Measurements from ENCODE around the gene ANKRD23. TPM values are rescaled to one million over a fixed set of nuclear protein-coding genes. Genes with fewer than 3 reads are reported as not detected.

Gene ANKRD23
- total and polyA plus RNA-seq, 2 of the 8 experiments (the other 6 are each of a cell fraction or from before 2014, with no cell fraction given) = 3.4 to 3.5 TPM

GRCh38 chr2:96887493-96888012 is 43.7 kb upstream of the ANKRD23 start:
- Histone ChIP-seq H3K14ac (ENCODE audit: insufficient read length) (no peak overlapping the region), H2BK20ac (ENCODE audit: low read length) (no peak overlapping the region), H3K79me1 (ENCODE audit: low read depth, low read length) (no peaks in the 10 kb centered on the region), H3K23ac (ENCODE audit: insufficient read length) (no peak overlapping the region), H3K27ac (ENCODE audit: low read depth, low read length) (no peak overlapping the region), H3K4me3 (ENCODE audit: extremely low read depth in 1 of 4, insufficient read depth in 2 of 4, low read depth in 3 of 4, low read length in 4 of 4) (no peak overlapping the region), H2AFZ (ENCODE audit: low read length) (no peak overlapping the region), H3K4me1 (replicated peaks in 1 of 4; ENCODE audit: control insufficient read depth in 3 of 4, insufficient read depth in 4 of 4, low read length in 3 of 4) (peaks cover 0 to 13% (median 8%) of the 10 kb centered on the region in 4 experiments; a peak in 5 of 7 replicates), H3K36me3 (ENCODE audit: control insufficient read depth in 2 of 4, insufficient read depth in 4 of 4, low read length in 3 of 4) (no peaks in the 10 kb centered on the region), H3K4me2 (ENCODE audit: insufficient read depth in 1 of 2, low read depth in 2 of 2, low read length in 2 of 2) (no peak overlapping the region), H4K91ac (replicated peaks; ENCODE audit: insufficient read length, low read length) (peak overlapping the region; percentile 1), H2BK120ac (replicated peaks; ENCODE audit: low read depth, low read length) (no peak overlapping the region), H3K56ac (replicated peaks; ENCODE audit: insufficient read length, low read depth, low read length) (no peak overlapping the region), H3K18ac (ENCODE audit: extremely low read depth, low read length) (no peak overlapping the region), H3K23me2 (ENCODE audit: low read depth, low read length) (no peaks in the 10 kb centered on the region), H4K5ac (ENCODE audit: insufficient read length, low read depth, low read length) (no peak overlapping the region), H3K9me3 (ENCODE audit: insufficient read depth in 2 of 2, low read depth in 1 of 2, low read length in 1 of 2) (no peaks in the 10 kb centered on the region), H2BK12ac (ENCODE audit: low read depth, low read length) (peak overlapping the region; percentile 64; the same call in 1 of the 2 replicates), H3K4ac (replicated peaks; ENCODE audit: insufficient read length, low read depth, low read length) (no peak overlapping the region), H3K27me3 (replicated peaks in 1 of 4; ENCODE audit: control insufficient read depth in 3 of 4, extremely low read depth in 1 of 4, insufficient read depth in 3 of 4, low read length in 3 of 4) (peaks cover 0 to 2% (median under 1%) of the 10 kb centered on the region in 4 experiments; a peak in 2 of 7 replicates), H2AK5ac (ENCODE audit: low read depth, low read length) (no peak overlapping the region), H2BK15ac (ENCODE audit: low read length) (no peak overlapping the region), H4K8ac (ENCODE audit: extremely low read depth, insufficient read depth, low read length) (no peak overlapping the region), H4K20me1 (replicated peaks in 1 of 2; ENCODE audit: control insufficient read depth in 1 of 2, insufficient read depth in 2 of 2, low read length in 2 of 2) (no peaks in the 10 kb centered on the region), H2BK5ac (ENCODE audit: low read depth, low read length) (no peak overlapping the region), H3K9ac (replicated peaks in 1 of 4; ENCODE audit: extremely low read depth in 1 of 4, low read depth in 3 of 4, low read length in 3 of 4) (no peak overlapping the region), H3K79me2 (ENCODE audit: control insufficient read depth in 1 of 2, insufficient read depth in 2 of 2, low read length in 2 of 2) (no peaks in the 10 kb centered on the region)
- FAIRE-seq = no peak
- WGBS, 2 experiments (ENCODE audit: extremely low coverage in 1 of 2, insufficient coverage in 1 of 2, insufficient read length in 1 of 2, insufficient replicate concordance in 2 of 2, low coverage in 1 of 2, low lambda C conversion rate in 2 of 2, missing lambda C conversion rate in 1 of 2) = 89% methylated on average over 17 of the region's 18 CpGs; no CpG with 5 or more reads in 1 of the 2 experiments
- ChIA-PET POLR2A (ENCODE audit: partially characterized antibody) (interaction anchor here (0.7 to 3.1 kb wide), 5 partner anchors 13 to 64 kb away, joined by 3 to 12 read pairs (median 4); no protein-coding TSS in a partner anchor), CTCF (ENCODE audit: partially characterized antibody) (interaction anchor here (0.6 to 3.1 kb wide), 7 partner anchors 14 to 64 kb away, joined by 3 to 13 read pairs (median 3); partner anchors contain the start of gene ANKRD39)
- DNase-seq (ENCODE audit: low read depth in 1 of 2, low spot score in 2 of 2) = no peak
- TF ChIP-seq PHF8 (conservative IDR thresholded peaks at IDR 0.05; ENCODE audit: low read depth, low read length) (no peak), BRCA1 (IDR thresholded peaks at IDR 0.05; ENCODE audit: low read depth, low read length) (no peak), BACH1 (IDR thresholded peaks at IDR 0.05; ENCODE audit: low read length) (no peak), EGR1 (IDR thresholded peaks at IDR 0.05; ENCODE audit: borderline replicate concordance, low read depth, low read length) (no peak), ZNF274 (IDR thresholded peaks at IDR 0.05; ENCODE audit: borderline replicate concordance, extremely low read depth, low read length) (no peak), GABPA (IDR thresholded peaks at IDR 0.05; ENCODE audit: borderline replicate concordance, insufficient read depth, low read length) (no peak), SRF (IDR thresholded peaks at IDR 0.05; ENCODE audit: low read depth, low read length) (no peak), CTBP2 (IDR thresholded peaks at IDR 0.05; ENCODE audit: borderline replicate concordance, insufficient read depth, insufficient read length, low read length) (no peak), RFX5 (IDR thresholded peaks at IDR 0.05; ENCODE audit: borderline replicate concordance, low read depth, low read length) (no peak), CTCF (IDR thresholded peaks at IDR 0.05; ENCODE audit: control extremely low read depth in 1 of 3, insufficient read depth in 1 of 3, low read depth in 1 of 3, low read length in 3 of 3) (no peak), SIX5 (IDR thresholded peaks at IDR 0.05; ENCODE audit: low read depth, low read length) (no peak)

Data from H1 (cell line).